Panc1 (cell line): ENCODE results near the gene ASAP2. TPM values are rescaled to one million over a fixed set of nuclear protein-coding genes. Genes with fewer than 3 reads are reported as not detected.

Experiments used
- ATAC-seq: fragments of 200-7000 bp; cut with Tn5 transposase; 2 replicates; pipeline ENCODE4 v1.9.1; 2020; ENCODE audit warnings: mild to moderate bottlenecking, moderate library complexity
- BruUV-seq: library from RNA; stranded (reverse); fragments of 400-500 nt; replicated peaks from 2 replicates; lab custom pipeline; 2021; lab: Mats Ljungman, UMichigan
- CTCF ChIA-PET: fragments of 300-600 bp; sonication (Branson Sonifier 250); formaldehyde crosslinking; loops from one replicate; lab custom pipeline; 2022; ENCODE audit warnings: antibody characterized with exemption; lab: Charles Lee
- POLR2A ChIA-PET: fragments of 300-600 bp; sonication (Branson Sonifier 250); formaldehyde crosslinking; loops from one replicate; lab custom pipeline; 2022; ENCODE audit warnings: antibody characterized with exemption; lab: Charles Lee
- DNase-seq: peaks from one replicate; pipeline ENCODE4 v3.0.0-alpha.2; 2010; ENCODE audit warnings: low read depth, low spot score
- H3K27ac ChIP-seq: 2 replicates; pipeline ENCODE4 v1.5.1; 2011; ENCODE audit warnings: mild to moderate bottlenecking, low read length, inconsistent platforms
- H3K27me3 ChIP-seq: fragments of 200-500 bp; sonication (Bioruptor generic); 2 replicates; pipeline ENCODE4 v1.6.0; 2014; ENCODE audit warnings: low read length, inconsistent platforms; ENCODE audit not compliant: control insufficient read depth, insufficient read depth
- H3K36me3 ChIP-seq: fragments of 200-500 bp; sonication (Bioruptor generic); 2 replicates; pipeline ENCODE4 v1.5.1; 2014; ENCODE audit warnings: inconsistent platforms, mild to moderate bottlenecking, low read length, moderate library complexity; ENCODE audit not compliant: control insufficient read depth, insufficient read depth
- H3K4me1 ChIP-seq: 2 replicates; pipeline ENCODE4 v1.5.1; 2011; ENCODE audit warnings: inconsistent platforms, mild to moderate bottlenecking, low read length, moderate library complexity; ENCODE audit not compliant: control insufficient read depth, insufficient read depth
- H3K4me3 ChIP-seq, 2 experiments: 2 replicates each; pipeline ENCODE4 v1.5.1; 2011 to 2012; ENCODE audit warnings: low read depth in 2 of 2, low read length in 2 of 2, mild to moderate bottlenecking in 2 of 2, inconsistent platforms in 1 of 2, moderate library complexity in 1 of 2
- H3K9me3 ChIP-seq: fragments of 200-500 bp; sonication (Bioruptor generic); 2 replicates; pipeline ENCODE4 v1.5.1; 2014; ENCODE audit warnings: low read depth, mild to moderate bottlenecking, inconsistent platforms, low read length, moderate library complexity; ENCODE audit not compliant: control insufficient read depth, insufficient read depth
- POLR2AphosphoS5 ChIP-seq: IDR thresholded peaks from 2 replicates; pipeline ENCODE4 v1.6.1; 2012; ENCODE audit warnings: mild to moderate bottlenecking, low read depth, low read length, moderate library complexity
- SIN3A ChIP-seq: IDR thresholded peaks from 2 replicates; pipeline ENCODE4 v1.6.1; 2012; ENCODE audit warnings: low read depth, mild to moderate bottlenecking, low read length, moderate library complexity, borderline replicate concordance; ENCODE audit not compliant: insufficient read depth
- TCF7L2 ChIP-seq: IDR thresholded peaks from 2 replicates; pipeline ENCODE4 v1.6.1; 2011; ENCODE audit warnings: mild to moderate bottlenecking, low read depth, low read length, inconsistent platforms
- in situ Hi-C: cut with HindIII; loops from 2 replicates; pipeline ENCODE4 v1.10.0; 2016; ENCODE audit warnings: low sequenced_read_pairs, low pct_unique_long_range_greater_than_20kb
- intact Hi-C: fragments of 100-400 bp; cut with micrococcal nuclease; formaldehyde crosslinking; loops from one replicate; pipeline ENCODE4 v1.10.0; 2022; ENCODE audit not compliant: unreplicated experiment
- total RNA-seq: library from RNA; stranded (reverse); gene quantifications from one replicate; pipeline ENCODE4 v1.2.1, GENCODE V29; 2021; ENCODE audit not compliant: unreplicated experiment
- TF ChIP-seq, protein P1 (sequence below), 2 experiments: IDR thresholded peaks; 2 replicates each; pipeline ENCODE4 v1.6.1; 2011 to 2012; ENCODE audit warnings: low read depth in 2 of 2, control low read depth in 1 of 2, low read length in 1 of 2, mild to moderate bottlenecking in 1 of 2, moderate library complexity in 1 of 2; ENCODE audit not compliant: insufficient read depth in 1 of 2
- TF ChIP-seq, protein P2 (sequence below): fragments of 450-650 bp; IDR thresholded peaks from 2 replicates; pipeline ENCODE4 v1.5.1; 2017; ENCODE audit warnings: mild to moderate bottlenecking

The ASAP2 gene
- total RNA-seq, 1 experiment from 2014 or later: 107 TPM

DNA sequence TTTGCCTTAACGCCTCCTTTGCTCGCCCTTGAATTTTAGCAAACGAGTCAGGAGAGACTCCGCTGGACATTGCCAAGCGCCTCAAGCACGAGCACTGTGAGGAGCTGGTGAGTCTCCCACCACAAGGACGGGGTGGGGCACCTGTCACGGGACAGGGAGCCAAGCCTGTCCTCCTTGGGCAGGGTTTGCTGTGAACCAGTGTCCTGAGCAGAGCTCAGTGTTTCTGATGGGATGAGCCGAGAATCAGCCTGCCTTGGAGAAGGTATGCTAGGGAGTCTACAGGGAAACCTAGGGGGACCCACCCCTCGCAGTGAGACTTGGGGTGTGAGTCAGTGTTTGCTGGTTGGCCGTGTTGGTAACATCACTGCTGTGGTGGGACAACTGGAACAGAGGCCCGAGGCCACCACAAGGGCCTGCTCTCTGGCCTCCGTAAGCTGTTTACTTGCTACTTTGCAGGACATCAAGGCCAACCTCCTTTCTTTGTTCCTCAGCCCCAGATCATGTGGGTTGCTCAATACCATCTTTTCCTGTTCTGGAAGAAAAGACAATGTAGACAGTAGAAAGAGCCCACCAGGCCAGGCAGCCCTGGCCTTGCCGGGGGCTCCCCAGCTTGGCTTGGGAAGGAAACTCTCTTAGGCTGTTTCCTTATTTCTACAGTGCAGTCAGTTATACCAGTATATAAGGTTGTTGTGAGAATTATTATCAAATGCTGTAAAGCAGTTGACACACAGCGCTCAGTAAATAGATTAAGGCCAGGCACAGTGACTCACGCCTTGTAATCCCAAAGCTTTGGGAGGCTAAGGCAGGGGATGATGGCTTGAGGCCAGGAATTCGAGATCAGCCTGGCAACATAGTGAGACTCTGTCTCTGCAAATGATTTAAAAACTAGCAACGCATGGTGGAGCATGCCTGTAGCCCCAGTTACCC is 174.4 kb downstream of the ASAP2 start:
- peak overlapping the region; percentile 82 for H3K27ac ChIP-seq
- CTCF ChIA-PET: interaction anchor here (0.6 kb wide), 1 partner anchor 18 kb away, joined by 6 read pairs; no protein-coding TSS in a partner anchor
- H3K27me3 ChIP-seq: no peaks in the 10 kb centered on the region
- POLR2A ChIA-PET: interaction anchor here (0.6 kb wide), 1 partner anchor 26 kb away, joined by 9 read pairs; no protein-coding TSS in a partner anchor
- DNase-seq (peak; percentile 84), ATAC-seq (peak; percentile 79)
- peaks cover 11% of the 10 kb centered on the region for H3K36me3 ChIP-seq
- TF ChIP-seq TCF7L2 (peak; percentile 72; the same call in 1 of the 2 replicates), POLR2AphosphoS5 (peak; percentile 48; the same call in 1 of the 2 replicates), SIN3A (no peak)
- TF ChIP-seq, protein P1, sequence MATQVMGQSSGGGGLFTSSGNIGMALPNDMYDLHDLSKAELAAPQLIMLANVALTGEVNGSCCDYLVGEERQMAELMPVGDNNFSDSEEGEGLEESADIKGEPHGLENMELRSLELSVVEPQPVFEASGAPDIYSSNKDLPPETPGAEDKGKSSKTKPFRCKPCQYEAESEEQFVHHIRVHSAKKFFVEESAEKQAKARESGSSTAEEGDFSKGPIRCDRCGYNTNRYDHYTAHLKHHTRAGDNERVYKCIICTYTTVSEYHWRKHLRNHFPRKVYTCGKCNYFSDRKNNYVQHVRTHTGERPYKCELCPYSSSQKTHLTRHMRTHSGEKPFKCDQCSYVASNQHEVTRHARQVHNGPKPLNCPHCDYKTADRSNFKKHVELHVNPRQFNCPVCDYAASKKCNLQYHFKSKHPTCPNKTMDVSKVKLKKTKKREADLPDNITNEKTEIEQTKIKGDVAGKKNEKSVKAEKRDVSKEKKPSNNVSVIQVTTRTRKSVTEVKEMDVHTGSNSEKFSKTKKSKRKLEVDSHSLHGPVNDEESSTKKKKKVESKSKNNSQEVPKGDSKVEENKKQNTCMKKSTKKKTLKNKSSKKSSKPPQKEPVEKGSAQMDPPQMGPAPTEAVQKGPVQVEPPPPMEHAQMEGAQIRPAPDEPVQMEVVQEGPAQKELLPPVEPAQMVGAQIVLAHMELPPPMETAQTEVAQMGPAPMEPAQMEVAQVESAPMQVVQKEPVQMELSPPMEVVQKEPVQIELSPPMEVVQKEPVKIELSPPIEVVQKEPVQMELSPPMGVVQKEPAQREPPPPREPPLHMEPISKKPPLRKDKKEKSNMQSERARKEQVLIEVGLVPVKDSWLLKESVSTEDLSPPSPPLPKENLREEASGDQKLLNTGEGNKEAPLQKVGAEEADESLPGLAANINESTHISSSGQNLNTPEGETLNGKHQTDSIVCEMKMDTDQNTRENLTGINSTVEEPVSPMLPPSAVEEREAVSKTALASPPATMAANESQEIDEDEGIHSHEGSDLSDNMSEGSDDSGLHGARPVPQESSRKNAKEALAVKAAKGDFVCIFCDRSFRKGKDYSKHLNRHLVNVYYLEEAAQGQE (IDR thresholded peaks at IDR 0.05; ENCODE audit: insufficient read depth in 1 of 2, low read depth in 2 of 2, low read length in 1 of 2): no peak
- TF ChIP-seq, protein P2, sequence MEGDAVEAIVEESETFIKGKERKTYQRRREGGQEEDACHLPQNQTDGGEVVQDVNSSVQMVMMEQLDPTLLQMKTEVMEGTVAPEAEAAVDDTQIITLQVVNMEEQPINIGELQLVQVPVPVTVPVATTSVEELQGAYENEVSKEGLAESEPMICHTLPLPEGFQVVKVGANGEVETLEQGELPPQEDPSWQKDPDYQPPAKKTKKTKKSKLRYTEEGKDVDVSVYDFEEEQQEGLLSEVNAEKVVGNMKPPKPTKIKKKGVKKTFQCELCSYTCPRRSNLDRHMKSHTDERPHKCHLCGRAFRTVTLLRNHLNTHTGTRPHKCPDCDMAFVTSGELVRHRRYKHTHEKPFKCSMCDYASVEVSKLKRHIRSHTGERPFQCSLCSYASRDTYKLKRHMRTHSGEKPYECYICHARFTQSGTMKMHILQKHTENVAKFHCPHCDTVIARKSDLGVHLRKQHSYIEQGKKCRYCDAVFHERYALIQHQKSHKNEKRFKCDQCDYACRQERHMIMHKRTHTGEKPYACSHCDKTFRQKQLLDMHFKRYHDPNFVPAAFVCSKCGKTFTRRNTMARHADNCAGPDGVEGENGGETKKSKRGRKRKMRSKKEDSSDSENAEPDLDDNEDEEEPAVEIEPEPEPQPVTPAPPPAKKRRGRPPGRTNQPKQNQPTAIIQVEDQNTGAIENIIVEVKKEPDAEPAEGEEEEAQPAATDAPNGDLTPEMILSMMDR: no peak
- H3K9me3 ChIP-seq: no peaks in the 10 kb centered on the region
- intact Hi-C loops: no loop called here
- peaks cover 51% of the 10 kb centered on the region for H3K4me1 ChIP-seq
- peak overlapping the region in 1 of 2 experiments; percentile 6; a peak in 1 of 4 replicates for H3K4me3 ChIP-seq
- in situ Hi-C loops: no loop called here
- no TSS peak for BruUV-seq

GRCh38 chr2:9382604-9383235 is 176.1 kb downstream of the ASAP2 start:
- Histone ChIP-seq H3K27me3 (no peaks in the 10 kb centered on the region), H3K9me3 (no peaks in the 10 kb centered on the region), H3K36me3 (peaks cover 13% of the 10 kb centered on the region), H3K4me1 (peaks cover 36% of the 10 kb centered on the region), H3K27ac (peak overlapping the region; percentile 60), H3K4me3 (no peak overlapping the region)
- DNase-seq (no peak), ATAC-seq (no peak)
- in situ Hi-C loops: no loop called here
- ChIA-PET POLR2A (no interaction called here), CTCF (no interaction called here)
- no peak for TF ChIP-seq SIN3A
- TF ChIP-seq, protein P1 (IDR thresholded peaks at IDR 0.05; ENCODE audit: insufficient read depth in 1 of 2, low read depth in 2 of 2, low read length in 1 of 2): no peak
- TF ChIP-seq POLR2AphosphoS5: no peak
- no peak for TF ChIP-seq TCF7L2
- TF ChIP-seq, protein P2: no peak
- no TSS peak for BruUV-seq
- intact Hi-C loops: no loop called here
